IPS-20b (cell line): ENCODE results near the gene SUDS3.

Experiments used
- H3K27ac ChIP-seq: one replicate; pipeline ENCODE4 v1.5.1; 2013; ENCODE audit warnings: low read length
- H3K27me3 ChIP-seq: 2 replicates; pipeline ENCODE4 v1.6.1; 2013; ENCODE audit warnings: mild to moderate bottlenecking, low read length, inconsistent platforms; ENCODE audit not compliant: insufficient read depth
- H3K36me3 ChIP-seq: 2 replicates; pipeline ENCODE4 v1.6.1; 2013; ENCODE audit warnings: low read depth, mild to moderate bottlenecking, inconsistent platforms, low read length, moderate library complexity; ENCODE audit not compliant: insufficient read depth
- H3K4me1 ChIP-seq: 2 replicates; pipeline ENCODE4 v1.6.1; 2013; ENCODE audit warnings: mild to moderate bottlenecking, control low read depth, inconsistent platforms, low read length, moderate library complexity; ENCODE audit not compliant: insufficient read depth
- H3K4me3 ChIP-seq: 2 replicates; pipeline ENCODE4 v1.5.1; 2013; ENCODE audit warnings: mild to moderate bottlenecking, low read length, inconsistent platforms
- H3K9ac ChIP-seq: 2 replicates; pipeline ENCODE4 v1.6.1; 2013; ENCODE audit warnings: low read depth, mild to moderate bottlenecking, inconsistent platforms, low read length, moderate library complexity
- H3K9me3 ChIP-seq: 2 replicates; pipeline ENCODE4 v1.6.1; 2013; ENCODE audit warnings: mild to moderate bottlenecking, low read depth, low read length, inconsistent platforms; ENCODE audit not compliant: insufficient read depth

The SUDS3 gene

DNA sequence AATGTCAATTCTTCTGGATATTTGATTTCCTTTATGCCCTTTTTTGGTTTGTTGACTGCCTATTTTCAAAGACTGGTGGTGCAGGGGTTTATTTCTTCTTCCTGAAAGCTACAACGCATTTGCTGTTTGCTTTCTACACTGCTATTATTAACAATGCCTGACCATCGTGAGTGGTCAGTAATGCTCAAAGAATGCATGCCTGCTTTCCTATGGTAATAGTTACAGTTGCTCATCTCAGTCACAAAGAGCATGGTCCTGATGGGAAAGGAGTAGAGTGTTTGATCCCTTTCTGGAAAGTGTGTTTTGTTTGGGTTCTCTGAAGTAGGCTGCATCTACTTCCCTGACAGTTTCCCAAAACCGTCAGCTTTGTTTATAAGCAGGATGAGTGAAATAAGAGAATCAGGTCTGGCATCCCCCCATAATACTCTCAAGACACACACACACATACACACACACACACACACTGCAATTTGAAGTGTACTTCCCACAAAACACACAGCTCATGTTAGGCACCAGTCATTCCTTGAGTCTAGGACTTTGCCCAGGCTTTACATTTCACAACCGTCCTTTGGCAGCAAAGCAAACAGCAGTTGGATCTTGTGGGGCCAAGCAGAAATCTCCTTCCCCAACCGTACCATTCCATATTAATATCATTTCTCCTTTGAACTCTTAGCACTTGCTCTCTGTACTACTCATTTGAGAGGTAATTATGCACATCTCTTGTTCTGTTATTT, 56.6 kb downstream of the SUDS3 start:
- Histone ChIP-seq H3K9me3 (no peaks in the 10 kb centered on the region), H3K4me1 (no peaks in the 10 kb centered on the region; the same call in 1 of the 2 replicates), H3K4me3 (no peak overlapping the region), H3K27me3 (no peaks in the 10 kb centered on the region), H3K36me3 (no peaks in the 10 kb centered on the region), H3K9ac (no peak overlapping the region), H3K27ac (no peak overlapping the region)

GRCh38 chr12:118436002-118436730, 59.8 kb downstream of the SUDS3 start:
- Histone ChIP-seq H3K9ac (no peak overlapping the region), H3K4me3 (no peak overlapping the region), H3K4me1 (no peaks in the 10 kb centered on the region; the same call in 1 of the 2 replicates), H3K27ac (no peak overlapping the region), H3K36me3 (no peaks in the 10 kb centered on the region), H3K27me3 (no peaks in the 10 kb centered on the region), H3K9me3 (no peaks in the 10 kb centered on the region)

GRCh38 chr12:118436986-118437385, 60.6 kb downstream of the SUDS3 start:
- no peaks in the 10 kb centered on the region for H3K27me3 ChIP-seq
- no peak overlapping the region for H3K27ac ChIP-seq

DNA sequence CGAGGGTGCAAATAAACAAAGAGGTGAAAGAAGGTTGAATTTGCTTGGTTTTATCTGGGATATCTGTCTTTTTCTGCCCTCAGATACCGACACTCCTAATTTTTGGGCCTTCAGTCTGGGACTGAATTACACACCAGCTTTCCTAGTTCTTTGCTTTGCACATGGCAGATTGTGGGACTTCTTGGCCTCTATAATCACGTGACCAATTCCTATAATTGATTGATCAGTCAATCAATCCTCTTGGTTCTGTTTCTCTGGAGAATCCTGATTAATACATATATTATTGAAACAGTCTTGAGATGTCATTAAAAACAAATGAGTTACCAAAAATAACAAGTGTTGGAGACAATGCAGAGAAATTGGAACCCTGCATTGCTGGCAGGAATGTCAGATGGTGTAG, 62.7 kb downstream of the SUDS3 start:
- Histone ChIP-seq H3K4me1 (no peaks in the 10 kb centered on the region; the same call in 1 of the 2 replicates), H3K27me3 (no peaks in the 10 kb centered on the region), H3K4me3 (no peak overlapping the region), H3K27ac (no peak overlapping the region), H3K36me3 (no peaks in the 10 kb centered on the region), H3K9me3 (no peaks in the 10 kb centered on the region), H3K9ac (no peak overlapping the region)

More at GRCh38 chr12:118436986-118437385, 60.6 kb downstream of the SUDS3 start:
- H3K9me3 ChIP-seq, result no peaks in the 10 kb centered on the region
- no peaks in the 10 kb centered on the region; the same call in 1 of the 2 replicates for H3K4me1 ChIP-seq
- H3K36me3 ChIP-seq, result no peaks in the 10 kb centered on the region
- H3K9ac ChIP-seq, result no peak overlapping the region
- H3K4me3 ChIP-seq, result no peak overlapping the region

GRCh38 chr12:118446247-118446646, 69.9 kb downstream of the SUDS3 start:
- Histone ChIP-seq H3K4me1 (no peaks in the 10 kb centered on the region; the same call in 1 of the 2 replicates), H3K9me3 (no peaks in the 10 kb centered on the region), H3K27ac (no peak overlapping the region), H3K4me3 (no peak overlapping the region), H3K36me3 (no peaks in the 10 kb centered on the region), H3K27me3 (no peaks in the 10 kb centered on the region), H3K9ac (no peak overlapping the region)

DNA sequence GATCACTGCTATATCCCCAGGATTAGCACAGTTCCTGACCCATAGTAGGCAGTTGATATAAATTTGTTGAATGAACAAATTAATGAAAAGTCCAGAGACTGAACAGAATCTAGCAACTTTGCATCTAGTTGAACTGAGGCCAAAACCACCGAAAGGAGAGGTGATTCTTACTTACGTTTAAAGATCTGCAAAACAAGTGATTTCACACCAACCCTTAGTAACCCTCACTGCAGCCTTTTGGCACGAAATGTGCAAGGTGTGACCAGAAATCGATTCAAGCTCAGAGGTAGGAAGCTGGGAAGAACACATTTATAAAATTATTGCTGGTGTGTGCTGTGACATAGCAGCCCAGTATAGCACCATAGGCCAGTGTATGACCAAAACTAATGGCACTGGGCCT, 70.8 kb downstream of the SUDS3 start:
- Histone ChIP-seq H3K27me3 (no peaks in the 10 kb centered on the region), H3K36me3 (no peaks in the 10 kb centered on the region), H3K27ac (no peak overlapping the region), H3K9ac (no peak overlapping the region), H3K4me3 (no peak overlapping the region), H3K4me1 (no peaks in the 10 kb centered on the region), H3K9me3 (no peaks in the 10 kb centered on the region)

- no peak overlapping the region for H3K4me3 ChIP-seq
- H3K27me3 ChIP-seq, result no peaks in the 10 kb centered on the region
- H3K9me3 ChIP-seq, result no peaks in the 10 kb centered on the region
- no peak overlapping the region for H3K9ac ChIP-seq
- H3K4me1 ChIP-seq, result no peaks in the 10 kb centered on the region
- no peak overlapping the region for H3K27ac ChIP-seq
- no peaks in the 10 kb centered on the region for H3K36me3 ChIP-seq
These were observed 72.0 kb downstream of the SUDS3 start for GRCh38 chr12:118448341-118448740.

GRCh38 chr12:118455327-118455726, 79.0 kb downstream of the SUDS3 start:
- no peak overlapping the region for H3K27ac ChIP-seq
- H3K4me1 ChIP-seq, result no peaks in the 10 kb centered on the region
- no peak overlapping the region for H3K4me3 ChIP-seq
- no peak overlapping the region for H3K9ac ChIP-seq
- H3K36me3 ChIP-seq, result no peaks in the 10 kb centered on the region
- no peaks in the 10 kb centered on the region for H3K9me3 ChIP-seq
- no peaks in the 10 kb centered on the region for H3K27me3 ChIP-seq

DNA sequence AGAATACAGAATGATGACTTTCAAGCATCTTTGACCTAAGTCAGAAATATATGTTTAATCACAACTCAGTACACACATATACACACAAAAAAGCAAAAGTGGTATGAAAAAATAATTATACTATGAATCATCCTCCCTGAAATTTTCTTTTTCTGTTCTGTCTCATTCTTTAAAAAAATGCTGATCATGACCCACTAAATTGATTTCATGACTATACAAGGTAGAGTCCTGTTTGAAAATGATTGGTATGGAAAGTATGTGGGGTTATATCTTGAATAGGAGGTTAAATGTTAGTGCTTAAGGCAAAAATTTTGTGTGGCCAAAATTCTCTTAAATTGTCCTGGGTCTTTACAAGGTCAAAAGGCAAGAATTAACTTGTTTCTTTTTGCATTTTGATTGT, 80.4 kb downstream of the SUDS3 start:
- Histone ChIP-seq H3K4me1 (no peaks in the 10 kb centered on the region), H3K36me3 (no peaks in the 10 kb centered on the region), H3K4me3 (no peak overlapping the region), H3K9ac (no peak overlapping the region), H3K27me3 (no peaks in the 10 kb centered on the region), H3K27ac (no peak overlapping the region), H3K9me3 (0 out of 2 replicates have a peak, but pooled peaks cover 5% of the 10 kb centered on the region)

- Histone ChIP-seq H3K9ac (no peak overlapping the region), H3K4me1 (no peaks in the 10 kb centered on the region), H3K27ac (no peak overlapping the region), H3K4me3 (no peak overlapping the region), H3K9me3 (0 out of 2 replicates have a peak, but pooled peaks cover 5% of the 10 kb centered on the region), H3K36me3 (no peaks in the 10 kb centered on the region), H3K27me3 (no peaks in the 10 kb centered on the region)
These were observed 82.8 kb downstream of the SUDS3 start for GRCh38 chr12:118459110-118459509.

GRCh38 chr12:118463677-118464076, 87.3 kb downstream of the SUDS3 start:
- Histone ChIP-seq H3K9ac (no peak overlapping the region), H3K9me3 (0 out of 2 replicates have a peak, but pooled peaks cover 5% of the 10 kb centered on the region), H3K4me3 (no peak overlapping the region), H3K4me1 (no peaks in the 10 kb centered on the region), H3K36me3 (no peaks in the 10 kb centered on the region), H3K27ac (no peak overlapping the region), H3K27me3 (no peaks in the 10 kb centered on the region)

DNA sequence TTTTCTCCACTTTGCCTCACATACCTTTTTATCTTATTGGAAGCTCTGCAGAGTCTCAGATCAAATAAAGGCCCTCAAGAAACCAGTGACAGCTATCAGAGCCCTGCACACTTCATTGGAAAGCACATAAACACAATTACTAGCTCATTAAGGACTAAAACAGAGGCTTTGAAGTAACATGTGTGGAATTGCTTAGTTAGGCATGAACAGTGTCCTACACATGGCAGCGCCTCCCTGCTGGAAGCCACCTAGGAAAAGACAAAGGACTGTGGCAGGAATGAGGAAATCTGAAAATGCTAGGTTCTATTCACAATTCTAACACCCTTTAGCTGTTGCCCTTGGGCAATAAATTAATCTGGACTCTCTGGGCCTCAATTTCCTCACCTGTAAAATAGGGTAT, 89.4 kb downstream of the SUDS3 start:
- H3K4me3 ChIP-seq, result no peak overlapping the region

More for the DNA sequence above, 89.4 kb downstream of the SUDS3 start:
- Histone ChIP-seq H3K27me3 (no peaks in the 10 kb centered on the region), H3K4me1 (no peaks in the 10 kb centered on the region), H3K27ac (no peak overlapping the region), H3K9ac (no peak overlapping the region), H3K36me3 (no peaks in the 10 kb centered on the region), H3K9me3 (0 out of 2 replicates have a peak, but pooled peaks cover 3% of the 10 kb centered on the region)
